Measurements from ENCODE around the gene SPTBN2. TPM values are rescaled to one million over a fixed set of nuclear protein-coding genes. Genes with fewer than 3 reads are reported as not detected.

The SPTBN2 gene
- total RNA-seq, 1 donor from 2014 or later = 62.4 TPM

DNA sequence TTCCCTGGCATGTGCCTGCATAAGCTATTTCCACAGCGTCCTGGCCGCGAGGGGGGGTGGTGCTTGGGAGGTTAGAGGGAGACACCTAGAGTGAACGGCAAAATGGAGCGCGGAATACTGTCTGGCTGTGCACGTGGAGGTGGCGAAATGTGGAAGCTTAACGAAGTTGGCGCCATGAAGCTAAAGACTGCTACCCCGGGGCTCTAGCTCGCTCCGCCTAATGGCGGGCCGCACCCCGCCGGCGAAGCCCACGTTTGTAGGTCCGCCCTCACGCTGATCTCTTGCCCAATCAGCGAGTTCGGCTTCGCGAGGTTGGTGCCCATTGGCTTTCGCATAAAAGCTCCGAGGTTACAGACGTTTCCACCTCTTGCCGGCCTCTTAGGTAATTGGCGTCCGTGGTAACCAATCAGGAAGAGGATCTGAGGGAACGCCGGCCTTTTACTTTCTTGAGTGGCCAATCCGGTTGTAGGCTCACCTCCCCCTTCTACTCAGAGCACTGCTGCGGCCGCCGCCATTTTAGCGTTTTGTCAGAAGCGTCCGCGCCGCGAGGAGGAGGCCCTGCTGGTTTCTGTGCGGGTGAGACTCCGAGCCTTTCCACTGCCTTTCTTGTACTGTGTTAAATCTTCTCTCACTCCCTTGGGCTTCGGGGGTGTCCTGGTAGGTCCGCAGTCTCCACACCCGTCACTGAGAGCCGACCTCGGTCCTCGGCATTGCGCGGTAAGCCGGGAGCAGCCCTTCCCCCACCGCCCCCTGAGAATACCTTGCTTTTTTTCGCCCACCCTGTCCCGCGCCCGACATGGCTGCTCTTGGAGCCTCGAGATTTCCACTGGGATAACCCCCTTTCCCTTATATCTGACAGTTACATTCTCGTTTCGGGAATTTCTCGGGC, 90.6 kb downstream of the SPTBN2 start, which contains the start of gene RBM4:
Gene RBM4 (plus strand): TSS at position 527 of the 889 bp plus-strand sequence. CDS start 1,009 bp downstream, outside the sequence.
- peak within 1 kb of the TSS; percentile 97 for H3K4me3 Mint-ChIP-seq
- DNase-seq (ENCODE audit: low spot score in 2 of 2, unreplicated experiment in 2 of 2) = peak; percentile 93 to 95
- peaks cover 50% of the 10 kb centered on the region for H3K4me1 Mint-ChIP-seq
- peaks cover 32% of the 10 kb centered on the region for H3K36me3 Mint-ChIP-seq
- TF ChIP-seq, protein P1, sequence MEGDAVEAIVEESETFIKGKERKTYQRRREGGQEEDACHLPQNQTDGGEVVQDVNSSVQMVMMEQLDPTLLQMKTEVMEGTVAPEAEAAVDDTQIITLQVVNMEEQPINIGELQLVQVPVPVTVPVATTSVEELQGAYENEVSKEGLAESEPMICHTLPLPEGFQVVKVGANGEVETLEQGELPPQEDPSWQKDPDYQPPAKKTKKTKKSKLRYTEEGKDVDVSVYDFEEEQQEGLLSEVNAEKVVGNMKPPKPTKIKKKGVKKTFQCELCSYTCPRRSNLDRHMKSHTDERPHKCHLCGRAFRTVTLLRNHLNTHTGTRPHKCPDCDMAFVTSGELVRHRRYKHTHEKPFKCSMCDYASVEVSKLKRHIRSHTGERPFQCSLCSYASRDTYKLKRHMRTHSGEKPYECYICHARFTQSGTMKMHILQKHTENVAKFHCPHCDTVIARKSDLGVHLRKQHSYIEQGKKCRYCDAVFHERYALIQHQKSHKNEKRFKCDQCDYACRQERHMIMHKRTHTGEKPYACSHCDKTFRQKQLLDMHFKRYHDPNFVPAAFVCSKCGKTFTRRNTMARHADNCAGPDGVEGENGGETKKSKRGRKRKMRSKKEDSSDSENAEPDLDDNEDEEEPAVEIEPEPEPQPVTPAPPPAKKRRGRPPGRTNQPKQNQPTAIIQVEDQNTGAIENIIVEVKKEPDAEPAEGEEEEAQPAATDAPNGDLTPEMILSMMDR (IDR thresholded peaks at IDR 0.05; ENCODE audit: unreplicated experiment) = no peak
- H3K27me3 Mint-ChIP-seq (ENCODE audit: low read depth) = no peaks in the 10 kb centered on the region
- no peaks in the 10 kb centered on the region for H3K9me3 Mint-ChIP-seq
- H3K27ac Mint-ChIP-seq = peak within 1 kb of the TSS; percentile 100

DNA sequence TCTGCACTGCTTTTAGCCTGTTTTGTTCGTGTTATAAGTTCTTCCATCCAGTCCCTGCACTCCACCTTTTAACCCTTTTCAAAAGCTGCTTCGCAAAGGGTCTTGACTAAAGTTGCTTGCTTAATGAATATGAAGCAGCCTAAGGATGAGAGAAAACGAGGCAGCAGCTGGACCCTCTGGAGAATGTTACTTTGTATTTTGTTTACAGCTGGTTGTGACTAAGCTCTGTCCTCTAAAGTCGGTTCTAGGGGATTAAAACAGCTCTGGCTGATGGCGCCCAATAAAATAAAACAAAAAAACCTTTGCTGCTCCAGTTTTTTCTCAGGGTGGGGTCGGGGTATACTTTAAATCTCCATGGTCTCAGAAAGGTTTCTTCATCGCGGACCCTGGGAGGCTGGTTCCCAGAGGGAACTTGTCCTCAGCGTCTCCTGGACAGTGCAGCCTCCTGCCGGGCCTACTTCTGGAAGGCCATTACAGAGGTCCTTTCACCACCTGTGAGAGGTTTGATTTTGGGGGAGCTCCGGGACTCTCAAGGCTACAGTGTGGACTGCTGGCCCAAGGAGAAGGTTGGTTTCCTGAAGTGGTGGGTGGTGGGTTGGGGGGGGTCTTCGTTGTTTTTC, 91.3 kb downstream of the SPTBN2 start:
- Mint-ChIP-seq H3K4me1 (peaks cover 42% of the 10 kb centered on the region), H3K36me3 (peaks cover 25% of the 10 kb centered on the region), H3K4me3 (peak overlapping the region; percentile 97), H3K9me3 (no peaks in the 10 kb centered on the region), H3K27ac (peak overlapping the region; percentile 100), H3K27me3 (ENCODE audit: low read depth) (no peaks in the 10 kb centered on the region)
- TF ChIP-seq, protein P1 (IDR thresholded peaks at IDR 0.05; ENCODE audit: unreplicated experiment) = no peak
- peak in 1 of 2 experiments; percentile 44 for DNase-seq (ENCODE audit: low spot score in 2 of 2, unreplicated experiment in 2 of 2)

DNA sequence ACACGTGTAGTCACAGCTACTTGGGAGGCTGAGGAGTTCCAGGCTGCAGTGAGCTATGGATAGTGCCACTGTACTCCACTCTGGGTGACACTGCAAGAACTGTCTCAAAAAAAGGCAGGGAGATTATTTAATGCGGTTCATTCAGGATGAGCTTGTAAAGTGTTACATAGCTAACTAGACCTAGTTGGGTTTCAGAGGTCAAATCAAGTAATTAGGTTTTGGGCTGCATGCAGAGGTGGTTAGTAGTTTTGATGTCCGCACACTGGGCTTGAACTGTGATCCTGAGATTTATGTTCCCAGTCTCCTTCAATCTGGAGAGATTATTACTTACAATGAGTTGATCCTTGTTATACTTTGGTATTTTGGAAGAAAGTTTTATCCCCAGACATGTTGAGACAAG, 92.6 kb downstream of the SPTBN2 start:
- DNase-seq (ENCODE audit: low spot score in 2 of 2, unreplicated experiment in 2 of 2) = no peak
- H3K4me3 Mint-ChIP-seq = no peak overlapping the region
- peaks cover 30% of the 10 kb centered on the region for H3K4me1 Mint-ChIP-seq
- TF ChIP-seq, protein P1 (IDR thresholded peaks at IDR 0.05; ENCODE audit: unreplicated experiment) = no peak
- peaks cover 26% of the 10 kb centered on the region for H3K36me3 Mint-ChIP-seq
- no peaks in the 10 kb centered on the region for H3K27me3 Mint-ChIP-seq (ENCODE audit: low read depth)
- no peaks in the 10 kb centered on the region for H3K9me3 Mint-ChIP-seq
- H3K27ac Mint-ChIP-seq = no peak overlapping the region

Other genes starting within 250 kb of the SPTBN2 start
- 40.8 to 47.2 TPM (median 42.9 TPM) in 3 replicates for gene DPP3, start 248.8 kb downstream of the SPTBN2 start, total RNA-seq
- gene BBS1, start 218.6 kb downstream of the SPTBN2 start, total RNA-seq = 61.5 to 62.0 TPM (median 61.5 TPM) in 3 replicates
- 13.2 to 14.7 TPM (median 13.7 TPM) in 3 replicates for gene ZDHHC24, start 183.2 kb downstream of the SPTBN2 start, total RNA-seq
- 0.11 to 0.13 TPM (median 0.13 TPM) in 3 replicates for gene ACTN3, start 182.3 kb downstream of the SPTBN2 start, total RNA-seq
- not detected in 3 replicates for gene CTSF, start 160.6 kb downstream of the SPTBN2 start, total RNA-seq
- gene CCDC87, start 136.2 kb downstream of the SPTBN2 start, total RNA-seq = 0.25 to 0.42 TPM (median 0.41 TPM) in 3 replicates
- 79.8 to 81.4 TPM (median 80.7 TPM) in 3 replicates for gene CCS, start 136.0 kb downstream of the SPTBN2 start, total RNA-seq
- gene RBM14, start 112.6 kb downstream of the SPTBN2 start, total RNA-seq = 126 to 135 TPM (median 128 TPM) in 3 replicates
- gene RBM4, start 90.5 kb downstream of the SPTBN2 start, total RNA-seq = 240 to 248 TPM (median 242 TPM) in 3 replicates
- gene RBM4B, start 51.3 kb downstream of the SPTBN2 start, total RNA-seq = 38.7 to 40.7 TPM (median 39.6 TPM) in 3 replicates
- 27.0 to 27.8 TPM (median 27.2 TPM) in 3 replicates for gene RCE1, start 114.2 kb upstream of the SPTBN2 start, total RNA-seq
- gene LRFN4, start 127.8 kb upstream of the SPTBN2 start, total RNA-seq = 26.6 to 28.1 TPM (median 27.5 TPM) in 3 replicates
- 9.5 to 10.0 TPM (median 9.9 TPM) in 3 replicates for gene PC, start 229.2 kb upstream of the SPTBN2 start, total RNA-seq
- not detected in 3 replicates for gene C11orf86, start 246.1 kb upstream of the SPTBN2 start, total RNA-seq